ENCODE data around the gene DAB1. TPM values are rescaled to one million over a fixed set of nuclear protein-coding genes. Genes with fewer than 3 reads are reported as not detected.

DAB1 gene
- total and polyA plus RNA-seq, 2 of the 8 experiments (the other 6 are each of a cell fraction or from before 2014, with no cell fraction given), result 4.4 to 11.8 TPM

DNA sequence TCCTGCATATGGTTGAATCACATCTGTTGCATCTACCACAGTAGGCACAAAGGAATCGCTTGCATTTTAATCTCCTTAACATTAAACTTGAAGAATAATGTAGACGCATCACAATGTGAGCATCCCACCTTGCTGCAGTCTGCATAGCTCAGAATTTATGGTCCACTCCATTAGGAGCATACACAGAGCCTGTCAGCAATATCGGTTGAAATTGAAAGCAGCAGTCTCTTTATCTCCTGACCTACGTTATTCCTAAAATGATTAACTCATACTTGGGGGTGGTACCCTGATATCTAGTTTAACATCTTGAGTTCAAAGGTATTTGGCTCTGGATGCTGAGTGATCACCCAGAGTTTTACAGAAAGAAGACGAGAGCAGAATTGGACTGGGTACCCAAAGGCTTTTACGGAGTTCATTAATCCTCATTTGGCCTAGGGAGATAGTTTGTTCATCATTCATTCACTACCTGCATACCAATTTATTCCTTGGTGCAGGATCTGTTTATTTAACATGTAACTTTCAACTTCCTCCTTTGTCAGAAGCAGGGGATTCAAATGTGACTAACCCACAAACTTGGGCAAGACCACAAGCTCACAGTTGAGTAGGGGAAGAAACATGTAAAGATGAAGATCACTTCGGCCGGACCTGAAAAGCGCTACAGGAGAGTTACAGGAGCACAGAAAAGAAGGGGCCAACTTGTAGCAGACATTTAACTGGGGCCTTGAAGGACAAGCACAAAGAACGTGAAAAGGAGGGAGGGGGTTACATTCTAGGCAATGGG is 187.9 kb downstream of the DAB1 start:
- POLR2A ChIA-PET (ENCODE audit: partially characterized antibody), result no interaction called here
- 92% methylated on average over 10 of the region's 10 CpGs; no CpG with 5 or more reads in 1 of the 2 experiments for WGBS, 2 experiments (ENCODE audit: extremely low coverage in 1 of 2, insufficient coverage in 1 of 2, insufficient read length in 1 of 2, insufficient replicate concordance in 2 of 2, low coverage in 1 of 2, low lambda C conversion rate in 2 of 2, missing lambda C conversion rate in 1 of 2)
- H2BK5ac ChIP-seq (ENCODE audit: low read depth, low read length), result no peak overlapping the region

More for the DNA sequence above, 187.9 kb downstream of the DAB1 start:
- Histone ChIP-seq H3K4me3 (ENCODE audit: extremely low read depth in 1 of 4, insufficient read depth in 2 of 4, low read depth in 3 of 4, low read length in 4 of 4) (no peak overlapping the region), H2BK15ac (ENCODE audit: low read length) (no peak overlapping the region), H3K4me1 (replicated peaks in 1 of 4; ENCODE audit: control insufficient read depth in 3 of 4, insufficient read depth in 4 of 4, low read length in 3 of 4) (peaks cover 0 to 2% (median 0%) of the 10 kb centered on the region in 4 experiments; a peak in 1 of 7 replicates), H3K18ac (ENCODE audit: extremely low read depth, low read length) (no peak overlapping the region), H3K56ac (replicated peaks; ENCODE audit: insufficient read length, low read depth, low read length) (no peak overlapping the region), H2AK5ac (ENCODE audit: low read depth, low read length) (no peak overlapping the region), H3K9ac (replicated peaks in 1 of 4; ENCODE audit: extremely low read depth in 1 of 4, low read depth in 3 of 4, low read length in 3 of 4) (no peak overlapping the region), H3K4me2 (ENCODE audit: insufficient read depth in 1 of 2, low read depth in 2 of 2, low read length in 2 of 2) (no peak overlapping the region), H3K4ac (replicated peaks; ENCODE audit: insufficient read length, low read depth, low read length) (no peak overlapping the region), H3K23ac (ENCODE audit: insufficient read length) (no peak overlapping the region), H4K20me1 (replicated peaks in 1 of 2; ENCODE audit: control insufficient read depth in 1 of 2, insufficient read depth in 2 of 2, low read length in 2 of 2) (no peaks in the 10 kb centered on the region), H3K23me2 (ENCODE audit: low read depth, low read length) (no peaks in the 10 kb centered on the region), H3K79me2 (ENCODE audit: control insufficient read depth in 1 of 2, insufficient read depth in 2 of 2, low read length in 2 of 2) (no peaks in the 10 kb centered on the region), H2BK120ac (replicated peaks; ENCODE audit: low read depth, low read length) (no peak overlapping the region), H4K5ac (ENCODE audit: insufficient read length, low read depth, low read length) (no peak overlapping the region), H2BK12ac (ENCODE audit: low read depth, low read length) (no peak overlapping the region), H3K79me1 (ENCODE audit: low read depth, low read length) (no peaks in the 10 kb centered on the region; the same call in 1 of the 2 replicates), H3K36me3 (ENCODE audit: control insufficient read depth in 2 of 4, insufficient read depth in 4 of 4, low read length in 3 of 4) (no peaks in the 10 kb centered on the region), H2BK20ac (ENCODE audit: low read length) (no peak overlapping the region), H3K27me3 (replicated peaks in 1 of 4; ENCODE audit: control insufficient read depth in 3 of 4, extremely low read depth in 1 of 4, insufficient read depth in 3 of 4, low read length in 3 of 4) (no peaks in the 10 kb centered on the region), H2AFZ (ENCODE audit: low read length) (no peak overlapping the region), H3K9me3 (ENCODE audit: insufficient read depth in 2 of 2, low read depth in 1 of 2, low read length in 1 of 2) (no peaks in the 10 kb centered on the region), H3K14ac (ENCODE audit: insufficient read length) (no peak overlapping the region), H3K27ac (ENCODE audit: low read depth, low read length) (no peak overlapping the region), H4K91ac (replicated peaks; ENCODE audit: insufficient read length, low read length) (no peak overlapping the region), H4K8ac (ENCODE audit: extremely low read depth, insufficient read depth, low read length) (no peak overlapping the region)
- DNase-seq (ENCODE audit: low read depth in 1 of 2, low spot score in 2 of 2) (no peak), FAIRE-seq (no peak)
- TF ChIP-seq EZH2 (IDR thresholded peaks at IDR 0.05; ENCODE audit: low read depth, low read length, severe bottlenecking) (no peak), NANOG (IDR thresholded peaks at IDR 0.05; ENCODE audit: insufficient read depth, low read depth, low read length, poor library complexity, severe bottlenecking) (no peak), CEBPB (IDR thresholded peaks at IDR 0.05; ENCODE audit: low read depth, low read length) (no peak), TBP (IDR thresholded peaks at IDR 0.05; ENCODE audit: low read depth, low read length) (no peak), RAD21 (IDR thresholded peaks at IDR 0.05 in 1 of 2, conservative IDR thresholded peaks at IDR 0.05 in 1 of 2; ENCODE audit: low read depth in 2 of 2, low read length in 2 of 2) (no peak)
- CTCF ChIA-PET (ENCODE audit: partially characterized antibody), result interaction anchor here (0.6 to 1.2 kb wide), 2 partner anchors 90 to 462 kb away, joined by 3 read pairs; no protein-coding TSS in a partner anchor

Measured in H1 (cell line).